Stimulated activated CD8-positive, alpha-beta memory T cell treated with anti-CD3 and anti-CD28 coated beads, Interleukin-4, amount 100 ng/mL, for 48 hours (primary cell): ENCODE data around the gene FUS.
"Not testable (repeated sequence)": the region's sequence is repeated elsewhere in the genome, so short reads cannot be mapped to it uniquely, and the experiment has no call there.

Experiments
- DNase-seq: peaks from one replicate; pipeline ENCODE4 v3.0.0-alpha.2; 2020

The FUS gene

DNA sequence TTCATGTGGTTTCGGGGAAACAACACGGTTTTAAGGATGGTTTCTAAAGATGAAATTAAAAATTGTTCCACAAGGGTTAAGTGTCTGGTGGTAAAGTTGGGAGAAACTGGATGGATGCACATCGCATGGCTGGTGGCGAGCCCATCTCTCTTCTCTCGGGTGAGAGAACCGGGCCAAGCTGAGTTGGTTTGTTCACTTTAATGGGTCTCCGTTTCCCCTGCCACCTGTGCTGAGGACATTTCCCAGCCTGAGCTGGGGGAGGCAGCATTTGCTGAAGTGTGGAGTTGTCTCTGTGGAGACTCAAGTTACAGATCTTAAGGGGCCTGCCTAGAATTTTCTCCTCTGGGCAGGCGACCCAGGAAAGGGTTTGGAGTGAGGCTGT is 7.9 kb downstream of the FUS start:
- DNase-seq: no peak

DNA sequence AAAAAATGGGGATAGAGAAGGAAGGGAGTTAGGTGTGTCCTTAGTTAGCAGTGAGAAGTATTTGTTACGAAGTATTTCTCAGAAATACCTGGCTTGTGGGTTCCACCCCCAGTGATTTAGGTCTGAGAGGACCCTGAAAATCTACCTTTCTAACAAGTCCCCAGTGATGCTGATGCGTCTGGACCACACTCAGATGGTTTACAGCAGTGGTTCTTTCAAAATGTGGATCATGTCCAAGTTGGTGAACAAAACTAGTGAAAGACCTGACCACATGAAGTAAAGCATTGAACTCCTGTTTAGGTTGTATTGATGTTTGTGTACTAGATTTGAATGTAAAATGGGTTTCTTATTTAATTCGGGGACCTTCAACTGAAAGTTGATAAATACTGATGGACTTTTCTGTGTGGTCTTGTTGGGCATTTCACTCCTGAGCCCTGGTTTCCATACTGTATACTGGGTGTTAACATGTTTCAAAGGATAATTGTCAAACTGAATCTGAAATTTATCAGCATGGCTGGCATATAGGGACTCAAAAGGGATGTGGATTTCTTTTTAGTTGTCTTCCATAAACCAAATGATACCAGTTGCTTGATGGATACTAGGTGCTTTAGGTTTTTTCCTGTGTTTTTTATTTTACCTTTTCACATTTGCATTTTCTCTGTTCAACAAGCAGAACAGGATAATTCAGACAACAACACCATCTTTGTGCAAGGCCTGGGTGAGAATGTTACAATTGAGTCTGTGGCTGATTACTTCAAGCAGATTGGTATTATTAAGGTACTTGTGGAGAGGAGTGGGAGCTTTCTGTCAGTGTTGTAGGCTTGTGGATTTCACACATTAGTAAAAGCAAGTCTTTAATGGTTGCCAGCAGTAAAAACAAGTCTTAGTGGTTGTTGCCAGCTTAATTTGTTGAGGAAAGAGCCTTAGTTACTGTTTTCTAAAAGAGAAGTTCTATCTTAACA is 8.8 kb downstream of the FUS start:
- DNase-seq: no peak

DNA sequence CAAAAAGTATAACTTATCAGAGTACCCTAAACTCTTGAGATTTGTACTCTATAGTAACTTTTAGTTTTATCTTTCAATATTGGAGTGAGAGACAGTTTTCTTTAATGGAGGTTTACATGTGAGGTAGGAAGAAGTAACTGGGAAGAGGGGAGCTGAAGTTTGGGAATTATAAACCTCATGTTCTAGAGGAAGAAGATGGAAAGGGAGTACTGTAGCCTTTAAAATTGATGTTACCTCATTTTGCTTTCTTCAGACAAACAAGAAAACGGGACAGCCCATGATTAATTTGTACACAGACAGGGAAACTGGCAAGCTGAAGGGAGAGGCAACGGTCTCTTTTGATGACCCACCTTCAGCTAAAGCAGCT is 9.5 kb downstream of the FUS start:
- no peak for DNase-seq

DNA sequence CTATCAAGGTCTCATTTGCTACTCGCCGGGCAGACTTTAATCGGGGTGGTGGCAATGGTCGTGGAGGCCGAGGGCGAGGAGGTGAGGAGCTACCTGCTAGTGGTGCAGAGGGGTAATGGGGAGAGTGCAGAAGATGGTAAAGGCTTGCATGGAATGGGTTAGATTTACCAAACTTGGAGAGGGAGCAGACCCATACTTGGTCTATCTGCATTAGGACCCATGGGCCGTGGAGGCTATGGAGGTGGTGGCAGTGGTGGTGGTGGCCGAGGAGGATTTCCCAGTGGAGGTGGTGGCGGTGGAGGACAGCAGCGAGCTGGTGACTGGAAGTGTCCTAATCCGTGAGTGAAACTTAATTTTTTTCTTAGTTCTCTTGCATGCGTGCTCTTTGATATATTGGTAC is 10.1 kb downstream of the FUS start:
- no peak for DNase-seq

DNA sequence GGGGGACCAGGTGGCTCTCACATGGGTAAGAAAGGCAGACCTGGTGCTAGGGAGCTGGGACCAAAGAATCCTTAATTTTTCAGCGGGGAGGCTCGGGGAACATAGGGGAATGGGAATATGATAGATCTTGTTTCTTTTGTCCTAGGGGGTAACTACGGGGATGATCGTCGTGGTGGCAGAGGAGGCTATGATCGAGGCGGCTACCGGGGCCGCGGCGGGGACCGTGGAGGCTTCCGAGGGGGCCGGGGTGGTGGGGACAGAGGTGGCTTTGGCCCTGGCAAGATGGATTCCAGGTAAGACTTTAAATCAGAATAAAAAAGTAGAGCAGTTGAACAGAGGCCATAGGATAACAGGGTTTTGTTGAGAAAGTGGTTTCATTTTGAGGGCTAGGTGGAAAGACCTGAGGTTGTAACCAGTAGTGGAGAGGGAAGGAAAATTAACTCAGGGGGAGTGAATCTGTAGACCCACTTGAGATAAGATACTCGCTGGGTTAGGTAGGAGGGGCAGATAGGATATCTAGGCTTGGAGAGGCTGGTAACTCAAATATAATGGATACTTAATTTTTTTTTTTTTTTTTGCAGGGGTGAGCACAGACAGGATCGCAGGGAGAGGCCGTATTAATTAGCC is 11.0 kb downstream of the FUS start:
- no peak for DNase-seq

DNA sequence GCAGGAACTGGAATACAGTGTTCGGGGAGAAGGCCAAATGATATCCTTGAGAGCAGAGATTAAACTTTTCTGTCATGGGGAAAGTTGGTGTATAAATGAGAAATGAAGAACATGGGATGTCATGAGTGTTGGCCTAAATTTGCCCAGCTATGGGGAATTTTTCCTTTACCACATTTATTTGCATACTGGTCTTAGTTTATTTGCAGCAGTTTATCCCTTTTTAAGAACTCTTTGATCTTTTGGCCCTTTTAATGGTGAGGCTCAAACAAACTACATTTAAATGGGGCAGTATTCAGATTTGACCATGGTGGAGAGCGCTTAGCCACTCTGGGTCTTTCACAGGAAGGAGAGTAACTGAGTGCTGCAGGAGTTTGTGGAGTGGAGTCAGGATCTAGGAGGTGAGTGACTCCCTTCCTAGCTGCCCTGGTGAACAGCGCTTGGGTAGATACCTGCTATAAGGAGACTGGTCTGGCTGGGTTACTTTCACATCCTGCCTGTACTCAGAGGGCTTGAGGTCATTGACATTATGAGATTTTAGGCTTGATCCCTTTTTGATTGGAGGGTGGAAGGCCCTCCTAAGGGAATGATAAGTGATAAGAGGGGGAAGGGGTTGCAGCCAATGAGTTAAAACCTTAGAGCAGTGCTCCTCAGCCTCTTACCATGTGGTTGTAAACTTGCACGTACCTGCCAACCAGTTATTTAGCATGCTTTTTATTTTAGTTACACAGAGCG is 11.9 kb downstream of the FUS start:
- DNase-seq: no peak

DNA sequence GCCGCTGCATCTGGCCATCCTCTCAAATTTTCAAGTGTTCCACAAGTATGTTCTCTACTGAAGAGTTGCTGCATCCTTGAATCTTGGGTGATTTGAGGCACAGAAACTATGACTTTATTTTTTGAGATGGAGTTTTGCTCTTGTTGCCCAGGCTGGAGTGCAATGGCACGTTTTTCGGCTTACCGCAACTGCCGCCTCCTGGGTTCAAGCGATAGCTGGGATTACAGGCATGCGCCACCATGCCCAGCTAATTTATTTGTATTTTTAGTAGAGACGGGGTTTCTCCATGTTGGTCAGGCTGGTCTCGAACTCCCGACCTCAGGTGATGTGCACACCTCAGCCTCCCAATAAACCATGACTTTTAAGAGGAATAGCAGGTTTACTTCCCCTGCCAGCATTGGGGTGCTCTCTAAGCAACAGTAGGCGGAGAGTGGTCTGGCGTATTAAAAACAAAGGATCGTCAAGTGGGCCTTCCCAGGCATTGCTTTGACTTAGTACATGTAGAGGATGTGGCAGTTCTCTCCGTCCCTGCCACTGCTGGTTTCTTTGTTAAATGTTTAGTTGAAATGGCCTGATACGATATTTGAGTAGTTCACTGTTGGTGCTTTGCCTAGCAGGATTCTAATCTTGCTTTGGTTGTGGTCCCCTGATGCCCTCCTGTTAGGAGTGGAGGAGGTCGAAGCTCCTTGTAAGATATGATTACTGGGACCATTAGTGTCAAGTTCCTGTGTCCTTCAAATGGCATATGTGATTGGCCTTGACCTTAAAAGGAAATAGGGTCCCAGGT is 13.1 kb downstream of the FUS start:
- no peak for DNase-seq

DNA sequence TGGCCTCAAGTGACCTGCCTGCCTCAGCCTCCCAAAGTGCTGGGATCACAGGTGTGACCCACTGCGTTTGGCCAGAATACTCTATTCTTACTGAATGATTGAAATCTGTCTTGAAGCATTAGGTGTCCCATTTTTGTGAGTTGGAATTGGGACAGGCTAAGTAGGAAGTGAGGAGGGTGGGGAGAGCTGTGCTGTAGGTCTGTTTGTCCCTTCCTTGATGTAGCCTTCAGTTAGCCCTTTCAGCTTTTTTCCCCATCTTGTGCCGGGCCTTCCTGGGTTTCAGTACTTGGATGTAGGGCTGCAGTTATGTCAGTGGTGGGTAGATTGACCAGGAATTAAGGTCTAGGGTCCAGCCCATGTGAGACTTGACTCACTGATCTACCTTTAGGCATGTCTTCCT is 13.9 kb downstream of the FUS start:
- no peak for DNase-seq

DNA sequence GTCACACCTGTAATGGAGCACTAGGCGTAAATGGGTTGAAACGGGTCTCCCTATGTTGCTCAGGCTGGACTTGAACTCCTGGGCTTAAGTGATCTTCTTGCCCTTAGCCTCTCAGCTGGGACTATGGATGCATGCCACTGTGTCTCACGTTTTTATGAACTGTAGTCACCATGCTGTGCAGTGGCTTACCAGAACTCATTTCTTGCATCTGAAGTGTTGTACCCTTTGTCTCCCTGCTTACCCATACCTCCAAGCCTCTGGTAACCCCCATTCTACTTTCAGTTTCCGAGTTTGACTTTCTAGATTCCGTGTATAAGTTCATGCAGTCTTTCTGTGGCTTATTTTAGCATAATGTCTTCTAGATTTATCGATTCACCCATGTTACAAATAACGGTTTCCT is 15.0 kb downstream of the FUS start:
- no peak for DNase-seq

DNA sequence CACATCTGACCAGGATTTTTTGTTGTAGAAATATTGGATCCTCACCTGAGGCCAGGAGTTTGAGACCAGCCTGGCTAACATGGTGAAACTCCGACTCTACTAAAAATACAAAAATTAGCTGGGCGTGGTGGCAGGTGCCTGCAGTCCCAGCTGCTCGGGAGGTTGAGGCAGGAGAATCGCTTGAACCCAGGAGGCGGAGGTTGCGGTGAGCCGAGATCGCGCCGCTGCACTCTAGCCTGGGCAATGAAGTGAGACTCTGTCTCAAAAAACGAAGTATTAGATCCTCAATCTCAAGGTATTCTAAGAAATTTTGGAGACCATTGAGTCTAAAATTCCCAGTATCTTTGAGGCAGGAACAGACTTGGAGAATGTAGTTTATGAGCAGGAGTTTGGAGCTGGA is 15.9 kb downstream of the FUS start:
- not testable (repeated sequence) for DNase-seq

DNA sequence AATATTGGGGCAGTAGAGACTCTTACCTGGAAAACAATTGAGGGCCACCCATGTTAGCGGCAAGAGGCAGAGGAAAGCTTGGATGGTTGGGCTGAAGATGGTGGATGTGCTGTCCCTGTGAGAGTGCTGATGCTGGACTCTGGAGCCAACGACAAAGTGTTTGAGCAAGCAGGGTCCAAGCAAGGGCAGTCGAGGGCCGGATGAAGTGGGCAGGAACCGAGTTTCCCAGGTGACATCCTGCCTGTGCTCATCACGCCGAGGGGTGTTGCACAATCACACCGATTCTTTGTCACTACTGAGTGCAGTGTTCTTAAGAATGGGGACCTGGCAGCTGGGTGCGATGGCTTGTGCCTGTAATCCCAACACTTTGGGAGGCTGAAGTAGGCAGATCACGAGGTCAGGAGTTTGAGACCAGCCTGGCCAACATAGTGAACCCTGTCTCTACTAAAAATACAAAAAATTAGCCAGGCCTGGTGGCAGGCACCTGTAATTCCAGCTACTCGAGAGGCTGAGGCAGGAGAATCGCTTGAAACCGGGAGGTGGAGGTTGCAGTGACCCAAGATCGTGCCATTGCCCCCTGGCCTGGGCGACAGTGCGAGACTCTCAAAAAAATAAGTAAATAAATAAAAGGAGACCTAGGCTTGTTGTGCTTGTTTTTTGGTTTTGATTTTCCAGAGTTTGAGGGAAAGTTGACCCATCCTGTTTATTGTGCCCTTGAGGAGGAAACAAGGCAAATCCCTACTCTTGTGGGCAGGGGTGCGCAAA is 16.6 kb downstream of the FUS start:
- no peak for DNase-seq

DNA sequence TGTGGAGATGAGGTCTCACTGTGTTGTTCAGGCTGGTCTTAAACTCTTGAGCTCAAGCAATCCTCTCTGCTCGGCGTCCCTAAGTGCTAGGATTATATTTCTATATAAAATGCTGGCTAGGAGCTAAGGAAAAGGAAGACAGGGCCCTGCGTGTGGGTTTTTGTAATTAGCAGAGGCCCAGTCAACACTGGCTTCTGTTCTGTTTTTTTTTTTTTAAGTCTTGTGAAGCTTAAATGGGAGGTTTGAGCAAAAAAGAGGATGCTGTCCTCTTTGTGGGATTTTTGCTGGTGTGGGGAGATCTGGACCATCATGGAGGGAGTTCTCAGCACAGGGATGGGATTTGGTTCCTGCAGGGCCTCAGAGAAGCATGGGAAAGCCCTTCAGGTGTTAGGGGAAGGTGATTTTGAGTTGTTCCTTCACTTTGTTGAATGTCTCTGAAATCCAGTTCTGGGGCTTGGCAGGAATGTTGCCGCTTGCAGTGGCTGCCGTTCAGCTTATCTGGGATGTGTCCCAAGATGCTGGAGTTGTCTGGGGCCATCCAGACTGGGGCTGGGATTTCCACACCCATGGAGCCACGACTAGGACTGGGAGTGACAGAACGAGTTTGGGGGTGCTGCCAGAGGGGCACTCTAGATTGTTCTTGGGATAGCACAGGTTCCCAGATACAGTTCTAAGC is 18.4 kb downstream of the FUS start:
- DNase-seq: no peak

DNA sequence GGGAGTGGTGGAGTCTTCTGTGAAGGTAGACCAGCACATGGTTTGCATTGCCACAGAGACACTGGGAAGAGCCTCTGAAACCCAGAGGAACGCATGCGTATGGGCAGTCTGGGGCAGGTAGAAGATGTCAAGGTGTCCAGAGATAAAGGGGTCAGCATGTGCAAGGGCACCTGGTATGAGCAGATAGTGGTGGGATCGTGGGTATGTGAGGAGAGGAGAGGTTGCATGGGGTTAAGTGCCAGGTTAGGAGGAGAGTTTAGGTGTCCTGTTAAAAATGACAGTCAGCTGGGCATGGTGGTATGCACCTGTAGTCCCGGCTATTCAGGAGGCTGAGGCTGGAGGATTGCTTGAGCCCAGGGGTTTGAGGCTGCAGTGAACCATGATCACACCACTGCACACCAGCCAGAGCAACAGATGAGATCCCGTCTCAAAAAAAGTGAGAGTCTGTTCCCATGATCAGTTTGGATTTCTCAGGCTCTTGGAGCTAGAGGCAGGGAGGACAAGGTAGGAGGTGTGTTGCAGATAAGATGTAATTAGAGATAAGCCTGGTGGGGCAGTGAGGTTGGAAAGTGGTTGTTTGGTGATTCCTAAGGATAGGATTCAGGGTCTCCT is 19.6 kb downstream of the FUS start:
- no peak for DNase-seq

DNA sequence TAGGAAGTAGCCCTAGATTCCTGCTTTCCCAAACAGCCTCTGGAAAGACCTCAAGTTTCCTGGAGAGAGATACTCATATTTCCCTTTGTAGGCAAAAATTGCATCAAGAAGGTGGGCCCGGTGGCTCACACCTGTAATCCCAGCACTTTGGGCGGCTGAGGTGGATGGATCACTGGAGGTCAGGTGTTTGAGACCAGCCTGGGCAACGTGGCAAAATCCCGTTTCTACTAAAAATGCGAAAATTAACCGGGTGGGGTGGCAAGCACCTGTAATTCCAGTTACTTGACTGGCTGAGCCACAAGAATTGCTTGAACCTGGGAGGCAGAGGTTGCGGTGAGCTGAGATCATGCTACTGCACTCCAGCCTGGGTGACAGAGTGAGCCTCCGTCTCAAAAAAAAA is 20.2 kb downstream of the FUS start:
- not testable (repeated sequence) for DNase-seq

DNA sequence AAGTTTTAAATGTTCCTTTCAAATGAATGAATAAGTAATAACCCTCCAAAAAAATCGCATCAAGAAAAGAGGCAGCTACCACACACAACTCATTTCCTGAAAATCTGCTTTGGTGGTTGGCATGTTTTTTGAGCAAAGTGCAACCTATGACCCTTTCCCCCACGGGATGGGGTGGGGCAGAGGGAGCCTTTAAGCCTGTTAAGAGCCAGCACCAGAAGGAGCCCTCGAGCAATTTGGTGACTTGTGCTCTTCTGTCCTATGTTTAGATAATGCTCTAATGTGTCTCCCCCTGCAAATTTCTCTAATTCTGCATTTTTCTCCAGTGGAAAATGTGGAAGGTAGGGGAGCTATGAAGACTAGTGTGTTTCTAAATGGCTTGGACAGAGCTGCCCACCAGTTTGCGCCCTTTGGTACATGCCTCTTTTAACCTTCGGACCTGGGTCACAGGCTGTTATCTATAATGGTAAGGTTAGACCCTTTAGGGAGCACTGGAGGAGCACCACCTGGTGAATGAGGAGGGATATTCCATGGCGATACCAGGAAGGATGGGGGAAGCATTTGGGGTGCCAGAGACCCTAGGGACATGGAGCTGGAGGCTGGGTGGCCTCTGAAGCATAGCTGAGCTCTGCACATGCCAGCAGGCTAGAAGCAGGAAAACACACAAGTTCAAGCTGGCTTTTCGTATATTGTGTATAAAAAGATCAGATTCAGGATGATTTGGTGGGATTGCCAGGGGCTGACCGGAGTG is 21.1 kb downstream of the FUS start:
- peak; percentile 61 for DNase-seq

DNA sequence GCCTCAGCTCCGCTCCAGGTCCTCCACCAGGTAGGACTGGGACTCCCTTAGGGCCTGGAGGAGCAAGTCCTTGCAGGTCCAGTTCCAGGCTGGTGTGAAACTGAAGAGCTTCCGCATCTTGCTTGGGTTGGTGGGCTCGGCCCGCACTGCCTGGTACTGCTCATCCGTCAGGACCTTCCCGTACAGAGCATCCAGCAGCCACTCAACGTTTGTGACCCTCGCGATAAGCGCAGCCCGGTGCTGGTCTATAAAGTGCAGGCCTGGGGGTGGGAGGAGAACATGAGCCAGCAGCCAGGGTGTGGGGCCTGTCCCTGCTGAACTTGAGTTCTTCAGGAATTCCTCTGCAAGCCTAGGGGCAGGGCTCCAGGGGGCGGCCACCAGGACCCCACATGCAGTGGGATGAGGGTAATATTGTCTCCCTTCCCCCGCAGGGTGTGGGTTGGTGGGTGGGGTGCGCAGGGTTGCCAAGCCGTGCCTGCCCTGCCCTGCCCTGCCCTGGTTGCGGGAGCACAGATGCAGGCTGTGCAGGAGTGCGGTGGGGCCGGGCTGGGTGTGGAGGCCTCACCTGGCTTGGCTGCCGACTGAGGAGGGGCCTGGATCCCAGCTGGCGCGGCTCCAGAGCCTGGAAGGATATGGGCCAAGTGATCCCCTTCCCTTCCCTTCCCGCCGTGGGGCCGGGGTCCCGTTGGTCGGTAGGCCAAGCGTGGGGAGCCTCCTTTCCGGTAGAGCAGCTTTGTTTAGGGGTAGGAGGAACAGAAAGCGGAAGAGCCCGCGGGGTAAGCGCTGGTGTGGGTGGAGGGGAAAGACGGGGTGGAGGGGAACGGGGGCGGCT is 21.9 kb downstream of the FUS start:
- DNase-seq: peak; percentile 59

DNA sequence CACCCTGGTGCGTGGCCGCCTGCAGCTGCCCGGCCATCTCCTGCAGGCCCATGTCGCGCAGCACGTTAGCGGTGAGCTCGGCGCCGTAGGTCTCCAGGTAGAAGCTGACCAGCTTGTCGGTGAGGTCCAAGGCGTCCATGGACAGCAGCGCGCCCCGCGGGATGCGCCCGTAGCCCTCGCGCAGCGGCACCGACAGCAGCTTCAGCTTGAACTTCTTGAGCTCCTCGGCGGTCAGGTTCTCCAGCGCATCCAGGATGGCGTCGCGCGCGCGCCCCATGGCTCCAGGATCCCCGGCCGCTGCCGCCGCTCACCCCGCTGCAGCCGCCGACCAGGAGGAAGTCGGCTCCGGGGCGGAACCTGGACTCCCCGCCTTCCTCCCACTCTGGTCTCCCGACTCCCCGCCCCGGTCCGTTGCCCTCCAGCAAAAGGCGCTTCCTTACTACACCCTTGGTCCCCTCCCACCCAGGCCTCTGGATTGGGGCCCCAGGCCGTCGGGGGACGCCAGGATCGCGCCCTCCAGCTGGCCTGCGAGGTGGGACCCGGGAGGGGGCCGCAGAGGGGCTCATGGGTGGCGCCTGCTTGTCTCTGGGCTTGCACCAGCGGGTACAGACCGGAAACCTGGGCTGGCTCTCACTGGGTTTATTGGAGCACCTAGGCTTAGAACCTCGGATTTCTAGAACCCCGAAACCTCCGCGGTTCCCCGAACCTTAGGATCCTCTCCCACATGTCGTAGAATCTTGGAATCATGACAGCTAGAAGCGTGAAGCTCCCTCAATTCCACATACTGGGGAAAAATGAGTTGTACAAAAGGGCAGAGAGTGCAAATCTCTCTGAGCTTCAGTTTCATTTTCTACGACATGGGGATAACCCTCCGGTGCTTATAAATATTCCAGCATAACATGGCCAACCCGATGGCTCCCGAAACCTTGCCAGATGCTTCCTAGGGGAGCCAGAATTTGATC is 22.8 kb downstream of the FUS start, which contains the start of gene PYCARD:
PYCARD (minus strand) TSS at position 347 of the 962 bp plus-strand sequence; CDS start at position 277, 70 bp downstream.
- DNase-seq: no peak
